H1 (cell line): ENCODE measurements around the gene RALA. TPM values are rescaled to one million over a fixed set of nuclear protein-coding genes. Genes with fewer than 3 reads are reported as not detected.

Experiments used
- CTCF ChIA-PET: fragments of 300-600 bp; sonication (Branson Sonifier 250); formaldehyde crosslinking; loops from one replicate; lab custom pipeline; 2021; ENCODE audit not compliant: partially characterized antibody; lab: Charles Lee
- POLR2A ChIA-PET: fragments of 300-600 bp; sonication (Branson Sonifier 250); formaldehyde crosslinking; loops from one replicate; lab custom pipeline; 2021; ENCODE audit warnings: inconsistent platforms; ENCODE audit not compliant: partially characterized antibody; lab: Charles Lee
- DNase-seq, 2 experiments: peaks; one replicate each; pipeline versions ENCODE4 v3.0.0 to v3.0.0-alpha.2; 2010 to 2022; ENCODE audit warnings: low spot score in 2 of 2, low read depth in 1 of 2, mixed read lengths in 1 of 2
- FAIRE-seq: peaks from 2 replicates; lab custom pipeline; 2011; peaks lifted over from hg19 to GRCh38; lab: Jason Lieb, UNC
- H2AFZ ChIP-seq: 2 replicates; pipeline ENCODE4 v1.8.1; 2012; ENCODE audit warnings: low read length, inconsistent platforms
- H2AK5ac ChIP-seq: 2 replicates; pipeline ENCODE4 v1.6.1; 2013; ENCODE audit warnings: low read depth, low read length
- H2BK120ac ChIP-seq: replicated peaks from 2 replicates; pipeline ENCODE3; 2013; ENCODE audit warnings: low read depth, low read length, inconsistent platforms
- H2BK12ac ChIP-seq: 2 replicates; pipeline ENCODE4 v1.6.1; 2013; ENCODE audit warnings: low read depth, low read length
- H2BK15ac ChIP-seq: 2 replicates; pipeline ENCODE4 v1.6.1; 2013; ENCODE audit warnings: low read length
- H2BK20ac ChIP-seq: 2 replicates; pipeline ENCODE4 v1.6.1; 2013; ENCODE audit warnings: low read length
- H2BK5ac ChIP-seq: 2 replicates; pipeline ENCODE4 v1.6.1; 2013; ENCODE audit warnings: low read depth, low read length
- H3K14ac ChIP-seq: 2 replicates; pipeline ENCODE4 v1.6.1; 2013; ENCODE audit warnings: inconsistent platforms; ENCODE audit not compliant: insufficient read length
- H3K18ac ChIP-seq: 2 replicates; pipeline ENCODE4 v1.6.1; 2013; ENCODE audit warnings: low read length; ENCODE audit errors: extremely low read depth
- H3K23ac ChIP-seq: 2 replicates; pipeline ENCODE4 v1.6.1; 2013; ENCODE audit warnings: inconsistent platforms; ENCODE audit not compliant: insufficient read length
- H3K23me2 ChIP-seq: 2 replicates; pipeline ENCODE4 v1.6.1; 2013; ENCODE audit warnings: low read depth, low read length
- H3K27ac ChIP-seq: 2 replicates; pipeline ENCODE4 v1.6.1; 2011; ENCODE audit warnings: low read depth, low read length, inconsistent platforms
- H3K27me3 ChIP-seq, 4 experiments: replicated peaks in 1 of 4; 1 replicate in 1 of 4; 2 replicates in 3 of 4; pipeline versions ENCODE4 v1.6.1 to v1.8.1; 2011 to 2013; ENCODE audit warnings: low read length in 3 of 4, mild to moderate bottlenecking in 3 of 4, inconsistent platforms in 2 of 4, mixed read lengths in 2 of 4, moderate library complexity in 1 of 4; ENCODE audit not compliant: control insufficient read depth in 3 of 4, insufficient read depth in 3 of 4; ENCODE audit errors: extremely low read depth in 1 of 4
- H3K36me3 ChIP-seq, 4 experiments: 2 replicates each; pipeline versions ENCODE4 v1.6.1 to v1.8.1; 2011 to 2013; ENCODE audit warnings: mild to moderate bottlenecking in 4 of 4, low read length in 3 of 4, moderate library complexity in 2 of 4, control low read depth in 1 of 4, inconsistent platforms in 1 of 4; ENCODE audit not compliant: insufficient read depth in 4 of 4, control insufficient read depth in 2 of 4
- H3K4ac ChIP-seq: replicated peaks from 2 replicates; pipeline ENCODE3; 2013; ENCODE audit warnings: low read length, low read depth, mixed read lengths, inconsistent platforms; ENCODE audit not compliant: insufficient read length
- H3K4me1 ChIP-seq, 4 experiments: replicated peaks in 1 of 4; 1 replicate in 1 of 4; 2 replicates in 3 of 4; pipeline versions ENCODE4 v1.6.1 to v1.8.1; 2011 to 2013; ENCODE audit warnings: low read length in 3 of 4, inconsistent platforms in 2 of 4, mixed read lengths in 1 of 4; ENCODE audit not compliant: insufficient read depth in 4 of 4, control insufficient read depth in 3 of 4
- H3K4me2 ChIP-seq, 2 experiments: 2 replicates each; pipeline versions ENCODE4 v1.6.1 to v1.8.1; 2011 to 2013; ENCODE audit warnings: low read depth in 2 of 2, low read length in 2 of 2, control low read depth in 1 of 2, inconsistent platforms in 1 of 2, mild to moderate bottlenecking in 1 of 2; ENCODE audit not compliant: insufficient read depth in 1 of 2
- H3K4me3 ChIP-seq, 4 experiments: fragments of 200-600, 300-600 bp in 1 of 4; sonication (generic), shearing (Covaris generic), sonication (Bioruptor Twin) in 1 of 4; 2 replicates each; pipeline versions ENCODE4 v1.5.1 to v1.8.1; 2011 to 2016; ENCODE audit warnings: low read length in 4 of 4, low read depth in 3 of 4, control low read depth in 2 of 4, inconsistent platforms in 2 of 4, mild to moderate bottlenecking in 2 of 4, mixed read lengths in 1 of 4, moderate library complexity in 1 of 4; ENCODE audit not compliant: insufficient read depth in 2 of 4; ENCODE audit errors: extremely low read depth in 1 of 4
- H3K56ac ChIP-seq: replicated peaks from 2 replicates; pipeline ENCODE3; 2013; ENCODE audit warnings: low read depth, mild to moderate bottlenecking, mixed read lengths, low read length, inconsistent platforms; ENCODE audit not compliant: insufficient read length
- H3K79me1 ChIP-seq: 2 replicates; pipeline ENCODE4 v1.6.1; 2013; ENCODE audit warnings: low read depth, low read length, control low read depth
- H3K79me2 ChIP-seq, 2 experiments: 2 replicates each; pipeline versions ENCODE4 v1.6.1 to v1.8.1; 2012 to 2013; ENCODE audit warnings: low read length in 2 of 2, mild to moderate bottlenecking in 2 of 2, inconsistent platforms in 1 of 2; ENCODE audit not compliant: insufficient read depth in 2 of 2, control insufficient read depth in 1 of 2
- H3K9ac ChIP-seq, 4 experiments: replicated peaks in 1 of 4; 1 replicate in 1 of 4; 2 replicates in 3 of 4; pipeline versions ENCODE4 v1.6.1 to v1.8.1; 2011 to 2013; ENCODE audit warnings: low read depth in 3 of 4, low read length in 3 of 4, control low read depth in 2 of 4, mild to moderate bottlenecking in 2 of 4, moderate library complexity in 2 of 4, inconsistent platforms in 1 of 4; ENCODE audit errors: extremely low read depth in 1 of 4
- H3K9me3 ChIP-seq, 2 experiments: 2 replicates each; pipeline versions ENCODE4 v1.6.1 to v1.8.1; 2012 to 2013; ENCODE audit warnings: mild to moderate bottlenecking in 2 of 2, moderate library complexity in 2 of 2, control low read depth in 1 of 2, inconsistent platforms in 1 of 2, low read depth in 1 of 2, low read length in 1 of 2, mixed read lengths in 1 of 2; ENCODE audit not compliant: insufficient read depth in 2 of 2
- H4K20me1 ChIP-seq, 2 experiments: replicated peaks in 1 of 2; 2 replicates each; pipeline versions ENCODE3 to v1.8.1; 2011 to 2013; ENCODE audit warnings: inconsistent platforms in 2 of 2, low read length in 2 of 2, mild to moderate bottlenecking in 1 of 2; ENCODE audit not compliant: insufficient read depth in 2 of 2, control insufficient read depth in 1 of 2
- H4K5ac ChIP-seq: 2 replicates; pipeline ENCODE4 v1.6.1; 2013; ENCODE audit warnings: low read length, low read depth, mixed read lengths, inconsistent platforms; ENCODE audit not compliant: insufficient read length
- H4K8ac ChIP-seq: 2 replicates; pipeline ENCODE4 v1.8.0; 2013; ENCODE audit warnings: mild to moderate bottlenecking, moderate library complexity, low read length, inconsistent platforms; ENCODE audit not compliant: insufficient read depth; ENCODE audit errors: extremely low read depth
- H4K91ac ChIP-seq: replicated peaks from 2 replicates; pipeline ENCODE3; 2013; ENCODE audit warnings: low read length, mixed read lengths, inconsistent platforms; ENCODE audit not compliant: insufficient read length
- BACH1 ChIP-seq: IDR thresholded peaks from 2 replicates; pipeline ENCODE4 v1.6.1; 2012; ENCODE audit warnings: low read length, improper control_type of control experiment
- BCL11A ChIP-seq, 2 experiments: IDR thresholded peaks; one replicate each; pipeline ENCODE4 v1.6.1; 2011; ENCODE audit warnings: low read depth in 2 of 2, low read length in 2 of 2, mild to moderate bottlenecking in 2 of 2
- CBX8 ChIP-seq: fragments of 300-800, 300-1000 bp; sonication (generic); IDR thresholded peaks from 2 replicates; pipeline ENCODE4 v1.7.1; 2016; ENCODE audit warnings: low read depth, low read length, borderline replicate concordance
- CHD2 ChIP-seq: IDR thresholded peaks from 2 replicates; pipeline ENCODE4 v1.6.1; 2012; ENCODE audit warnings: low read length, improper control_type of control experiment
- EGR1 ChIP-seq: IDR thresholded peaks from 2 replicates; pipeline ENCODE4 v1.6.1; 2011; ENCODE audit warnings: low read depth, low read length, borderline replicate concordance
- GTF2F1 ChIP-seq: IDR thresholded peaks from 2 replicates; pipeline ENCODE4 v1.6.1; 2012; ENCODE audit warnings: low read depth, low read length, improper control_type of control experiment, borderline replicate concordance
- HDAC2 ChIP-seq, 2 experiments: fragments of 300-600 bp in 1 of 2; sonication (generic) in 1 of 2; IDR thresholded peaks; 2 replicates each; pipeline ENCODE4 v1.6.1; 2011 to 2012; ENCODE audit warnings: low read depth in 2 of 2, low read length in 2 of 2, mild to moderate bottlenecking in 2 of 2, moderate library complexity in 2 of 2, borderline replicate concordance in 1 of 2, inconsistent platforms in 1 of 2
- HDAC6 ChIP-seq: IDR thresholded peaks from one replicate; pipeline ENCODE4 v1.7.1; 2012; ENCODE audit warnings: low read depth, mild to moderate bottlenecking, inconsistent platforms, low read length, moderate library complexity
- POU5F1 ChIP-seq: IDR thresholded peaks from 2 replicates; pipeline ENCODE4 v1.6.1; 2011; ENCODE audit warnings: low read depth, mild to moderate bottlenecking, low read length, moderate library complexity
- RAD21 ChIP-seq, 2 experiments: IDR thresholded peaks in 1 of 2; conservative IDR thresholded peaks in 1 of 2; 2 replicates each; pipeline ENCODE4 v1.6.1; 2011; ENCODE audit warnings: low read depth in 2 of 2, low read length in 2 of 2, improper control_type of control experiment in 1 of 2, inconsistent platforms in 1 of 2, mild to moderate bottlenecking in 1 of 2, moderate library complexity in 1 of 2
- SAP30 ChIP-seq: fragments of 300-600 bp; sonication (generic); IDR thresholded peaks from 2 replicates; pipeline ENCODE4 v1.7.1; 2012; ENCODE audit warnings: low read length, moderate library complexity, mild to moderate bottlenecking, inconsistent platforms; ENCODE audit not compliant: insufficient read depth, insufficient replicate concordance
- SIN3A ChIP-seq, 2 experiments: IDR thresholded peaks in 1 of 2; conservative IDR thresholded peaks in 1 of 2; 2 replicates each; pipeline ENCODE4 v1.6.1; 2011 to 2012; ENCODE audit warnings: low read length in 2 of 2, improper control_type of control experiment in 1 of 2, low read depth in 1 of 2, mild to moderate bottlenecking in 1 of 2
- WGBS, 2 experiments: shearing (Covaris generic) in 1 of 2; methylation state at CpG; one replicate each; pipeline versions ENCODE4 v1.1.6 to v1.1.7; 2013 to 2015; ENCODE audit warnings: low lambda C conversion rate in 2 of 2, mixed read lengths in 2 of 2, inconsistent platforms in 1 of 2, low coverage in 1 of 2, missing lambda C conversion rate in 1 of 2; ENCODE audit not compliant: insufficient replicate concordance in 2 of 2, insufficient coverage in 1 of 2, insufficient read length in 1 of 2; ENCODE audit errors: extremely low coverage in 1 of 2, missing lambda C conversion rate in 1 of 2; 5-methylcytosine and 5-hydroxymethylcytosine counted together
- polyA plus RNA-seq, 7 experiments: library from polyadenylated mRNA; depleted of rRNA in 3 of 7; stranded (reverse) in 5 of 7; unstranded in 2 of 7; fragments of >200 nt in 5 of 7; fragments of 200-250 nt in 2 of 7; gene quantifications; 1 replicate in 5 of 7; 2 replicates in 1 of 7; 4 replicates in 1 of 7; pipeline versions ENCODE4 v1.2.1 to v1.2.3, GENCODE V29; 2011 to 2013; ENCODE audit warnings: missing spikeins in 2 of 7, mixed read lengths in 2 of 7
- total RNA-seq: library from RNA; stranded (reverse); fragmentation: NEBNext Ultra II Directional; extraction: Animal tissue kit (Norgen Biotek cat#: 25700); gene quantifications from 2 replicates; pipeline ENCODE4 v1.2.1, GENCODE V29; 2021

The RALA gene
- total and polyA plus RNA-seq, 2 of the 8 experiments (the other 6 are each of a cell fraction or from before 2014, with no cell fraction given) = 24.1 to 72.8 TPM

GRCh38 chr7:39683216-39683845 is 60.0 kb downstream of the RALA start:
- no peak overlapping the region for H3K14ac ChIP-seq
- no peak overlapping the region for H2BK120ac ChIP-seq
- H3K4me2 ChIP-seq = no peak overlapping the region
- peaks cover 0 to 5% (median 1%) of the 10 kb centered on the region in 4 experiments; a peak in 4 of 7 replicates for H3K4me1 ChIP-seq
- H3K79me1 ChIP-seq = peaks cover 7% of the 10 kb centered on the region
- ChIA-PET POLR2A (interaction anchor here (0.7 to 1.0 kb wide), 2 partner anchors 55 to 94 kb away, joined by 3 to 4 read pairs; no protein-coding TSS in a partner anchor), CTCF (interaction anchor here (0.9 to 1.7 kb wide), 6 partner anchors 32 to 111 kb away, joined by 3 to 5 read pairs (median 3); no protein-coding TSS in a partner anchor)
- no peak overlapping the region for H4K91ac ChIP-seq
- no peaks in the 10 kb centered on the region for H3K36me3 ChIP-seq
- no peak overlapping the region for H3K9ac ChIP-seq
- no peak overlapping the region for H2BK20ac ChIP-seq
- no peak overlapping the region for H2AK5ac ChIP-seq
- peaks cover 0 to 61% of the 10 kb centered on the region in 2 experiments; a peak in 2 of 4 replicates for H3K79me2 ChIP-seq
- H3K23me2 ChIP-seq = no peaks in the 10 kb centered on the region
- no peak overlapping the region for H3K56ac ChIP-seq
- FAIRE-seq (no peak), DNase-seq (no peak)
- H3K18ac ChIP-seq = no peak overlapping the region
- H3K27ac ChIP-seq = no peak overlapping the region
- no peak overlapping the region for H2BK12ac ChIP-seq
- H2BK15ac ChIP-seq = no peak overlapping the region
- no peak overlapping the region for H4K8ac ChIP-seq
- no peak overlapping the region for H3K4me3 ChIP-seq
- 65% methylated on average over 2 of the region's 2 CpGs; no CpG with 5 or more reads in 1 of the 2 experiments for WGBS, 2 experiments
- H4K20me1 ChIP-seq = peaks cover 0 to 2% of the 10 kb centered on the region in 2 experiments
- no peak overlapping the region for H4K5ac ChIP-seq
- H2BK5ac ChIP-seq = no peak overlapping the region
- H3K4ac ChIP-seq = no peak overlapping the region
- H3K9me3 ChIP-seq = no peaks in the 10 kb centered on the region
- no peaks in the 10 kb centered on the region for H3K27me3 ChIP-seq
- H2AFZ ChIP-seq = no peak overlapping the region
- no peak overlapping the region for H3K23ac ChIP-seq
- no peak for TF ChIP-seq RAD21 (IDR thresholded peaks at IDR 0.05 in 1 of 2, conservative IDR thresholded peaks at IDR 0.05 in 1 of 2; ENCODE audit: low read depth in 2 of 2, low read length in 2 of 2)
- TF ChIP-seq GTF2F1 = no peak
- TF ChIP-seq EGR1 = no peak
- no peak for TF ChIP-seq HDAC6
- TF ChIP-seq CHD2 = no peak
- TF ChIP-seq CBX8 = no peak
- no peak for TF ChIP-seq POU5F1
- TF ChIP-seq SAP30 = no peak
- no peak for TF ChIP-seq BACH1
- no peak for TF ChIP-seq HDAC2 (IDR thresholded peaks at IDR 0.05; ENCODE audit: borderline replicate concordance in 1 of 2, low read depth in 2 of 2, low read length in 2 of 2)
- TF ChIP-seq SIN3A (conservative IDR thresholded peaks at IDR 0.05 in 1 of 2, IDR thresholded peaks at IDR 0.05 in 1 of 2; ENCODE audit: low read depth in 1 of 2, low read length in 2 of 2) = no peak
- no peak for TF ChIP-seq BCL11A (IDR thresholded peaks at IDR 0.05; ENCODE audit: low read depth in 2 of 2, low read length in 2 of 2)
